ENCODE measurements around the gene AP5S1.

AP5S1 gene

DNA sequence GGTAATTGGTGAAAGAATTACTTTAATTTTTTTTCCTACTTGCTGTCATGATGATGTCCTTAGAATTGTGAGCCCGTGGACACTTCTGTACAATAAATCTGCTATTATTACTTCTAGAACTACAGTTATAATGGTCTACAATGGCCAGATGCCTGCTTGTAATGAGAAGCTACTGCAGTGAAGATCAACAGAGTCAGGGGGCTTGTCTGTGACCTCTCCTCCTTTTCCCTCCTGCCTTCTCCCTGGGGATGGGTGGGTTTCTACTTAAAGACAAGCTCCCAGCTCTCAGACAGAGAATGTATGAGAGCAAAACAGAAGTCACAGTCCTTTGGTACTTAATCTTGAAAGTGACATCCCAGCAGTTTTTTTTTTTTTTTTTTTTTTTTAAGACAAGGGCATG, 55.7 kb downstream of the AP5S1 start:
- no peak for DNase-seq (ENCODE audit: low read depth in 2 of 2)

DNA sequence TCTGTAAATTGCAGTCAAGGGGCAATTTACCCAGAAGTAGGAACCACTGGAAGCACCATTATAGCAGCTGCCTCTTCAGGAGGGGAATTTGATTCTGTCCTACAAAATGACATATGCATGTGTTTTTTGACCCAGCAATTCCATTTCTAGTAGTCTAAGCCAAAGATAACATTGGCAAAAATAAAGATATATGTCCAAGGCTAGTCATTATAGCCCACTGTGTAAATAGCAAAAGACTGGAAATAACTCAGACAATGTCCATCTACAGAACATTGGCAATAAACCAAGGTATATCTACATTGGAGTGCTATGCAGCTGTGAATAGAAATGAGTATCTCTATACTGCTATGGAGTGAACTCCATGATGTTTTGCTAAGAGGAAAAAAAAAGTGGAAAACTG, 56.3 kb downstream of the AP5S1 start:
- DNase-seq (ENCODE audit: low read depth in 2 of 2), result no peak

Measured in stimulated activated CD4-positive, alpha-beta T cell treated with anti-CD3 and anti-CD28 coated beads, Interleukin-1b, Interleukin-23, amount 100 ng/mL, for 4 hours (primary cell).